Non-pigmented ciliary epithelial cell (primary cell): ENCODE results near the gene POLL.
"Not testable (repeated sequence)": the region's sequence is repeated elsewhere in the genome, so short reads cannot be mapped to it uniquely, and the experiment has no call there.

ENCODE experiments used
- DNase-seq: peaks from one replicate; pipeline ENCODE4 v3.0.0-alpha.2; 2010; ENCODE audit warnings: low read depth

The POLL gene

GRCh38 chr10:101587725-101588653, at the start of gene POLL, which contains the start of gene DPCD:
POLL (minus strand) TSS chr10:101588257; CDS start chr10:101587360, 897 bp downstream.
DPCD (plus strand) TSS chr10:101588321; CDS start chr10:101588337, 16 bp downstream.
- DNase-seq: peak; percentile 74

DNA sequence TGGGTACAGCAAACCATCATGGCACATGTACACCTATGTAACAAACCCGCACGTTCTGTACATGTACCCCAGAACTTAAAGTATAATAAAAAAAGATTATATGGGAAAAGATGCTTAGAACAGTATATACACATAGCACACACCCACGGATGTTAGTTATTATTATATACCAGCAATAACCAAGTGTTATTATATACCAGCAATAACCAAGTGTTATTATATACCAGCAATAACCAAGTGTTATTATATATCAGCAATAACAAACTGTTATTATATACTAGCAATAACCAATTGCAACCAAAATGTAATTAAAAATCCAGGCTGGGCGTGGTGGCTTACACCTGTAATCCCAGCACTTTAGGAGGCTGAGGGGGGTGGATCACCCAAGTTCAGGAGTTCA, 45.5 kb upstream of the POLL start:
- not testable (repeated sequence) for DNase-seq

DNA sequence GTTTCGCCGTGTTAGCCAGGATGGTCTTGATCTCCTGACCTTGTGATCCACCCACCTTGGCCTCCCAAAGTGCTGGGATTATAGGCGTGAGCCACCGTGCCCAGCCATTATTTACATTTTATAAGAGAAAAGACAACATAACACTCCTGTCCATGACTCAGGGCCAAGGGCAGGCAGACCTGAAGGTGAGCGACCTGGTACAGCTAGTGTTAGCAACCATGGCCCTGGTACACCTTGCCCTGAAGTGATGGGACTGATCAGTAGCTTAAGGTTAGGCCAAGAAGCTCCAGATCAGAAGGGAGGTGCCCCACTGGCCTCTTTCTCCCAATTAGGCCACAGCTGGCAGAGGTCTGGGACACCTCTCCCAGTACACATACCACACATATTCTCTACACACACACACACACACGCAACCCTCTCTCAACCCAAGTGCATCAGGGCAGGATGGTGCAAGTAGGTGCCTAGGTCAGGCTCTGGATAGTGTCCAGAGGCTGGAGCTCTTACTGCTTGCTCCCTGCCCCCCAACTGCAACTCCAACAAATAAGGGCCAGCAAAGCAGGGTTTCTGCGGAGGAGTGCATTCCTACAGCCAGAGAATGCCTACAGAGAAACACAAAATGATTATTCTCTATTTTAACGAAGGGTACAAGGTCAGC, 43.9 kb upstream of the POLL start:
- DNase-seq: no peak

DNA sequence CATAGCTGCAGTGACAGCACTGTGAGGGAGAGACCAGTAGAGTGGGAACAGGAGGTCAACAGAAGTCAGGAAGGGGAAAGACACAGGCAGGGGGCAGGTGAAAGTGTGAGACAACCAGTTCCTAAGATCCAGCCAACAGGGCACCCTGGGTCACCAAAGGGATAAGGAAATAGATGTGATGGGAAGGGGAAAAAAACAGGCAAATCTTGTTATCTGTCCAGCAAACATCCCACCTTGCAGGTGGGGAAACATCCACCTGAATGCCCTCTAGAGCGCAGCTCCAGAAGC, 42.5 kb upstream of the POLL start:
- DNase-seq: no peak

DNA sequence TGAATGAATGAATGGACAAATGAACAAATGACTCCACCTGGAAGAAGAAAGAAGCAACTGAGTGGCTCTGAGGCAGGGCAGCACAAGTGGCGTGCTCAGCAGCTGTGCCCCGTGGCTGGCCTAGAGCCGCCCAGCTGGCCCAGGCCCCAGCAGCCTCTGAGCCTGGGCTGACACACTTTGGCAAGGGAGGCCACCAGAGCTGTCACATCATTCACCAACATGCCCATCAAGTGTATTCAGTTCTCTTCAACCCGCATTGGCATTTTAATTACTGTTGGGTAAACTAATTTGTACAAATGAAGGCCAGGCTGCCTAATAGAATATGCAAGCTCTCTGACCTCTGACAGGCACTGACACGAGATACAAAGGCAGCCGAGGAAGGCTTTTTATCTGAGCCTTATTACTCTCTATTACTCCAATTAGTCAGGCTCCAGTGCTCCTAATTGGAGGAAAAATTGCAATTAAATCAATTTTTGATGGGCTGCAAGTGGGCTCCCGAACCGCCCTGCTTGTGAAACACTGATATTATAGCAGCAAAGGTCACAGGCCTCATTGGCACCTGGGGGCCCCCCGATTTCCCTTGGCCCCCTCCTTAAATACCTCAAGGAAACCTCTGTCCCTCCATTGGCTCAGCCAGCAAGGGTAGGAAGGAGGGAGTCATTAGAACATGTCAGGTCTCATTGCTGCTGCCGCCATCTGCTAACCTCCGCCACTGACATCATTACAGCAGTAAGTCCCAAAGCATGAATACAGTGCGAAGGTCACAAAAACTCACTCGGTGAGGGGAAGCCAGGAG, 42.0 kb upstream of the POLL start:
- no peak for DNase-seq

GRCh38 chr10:101625821-101626412, 37.9 kb upstream of the POLL start:
- no peak for DNase-seq

DNA sequence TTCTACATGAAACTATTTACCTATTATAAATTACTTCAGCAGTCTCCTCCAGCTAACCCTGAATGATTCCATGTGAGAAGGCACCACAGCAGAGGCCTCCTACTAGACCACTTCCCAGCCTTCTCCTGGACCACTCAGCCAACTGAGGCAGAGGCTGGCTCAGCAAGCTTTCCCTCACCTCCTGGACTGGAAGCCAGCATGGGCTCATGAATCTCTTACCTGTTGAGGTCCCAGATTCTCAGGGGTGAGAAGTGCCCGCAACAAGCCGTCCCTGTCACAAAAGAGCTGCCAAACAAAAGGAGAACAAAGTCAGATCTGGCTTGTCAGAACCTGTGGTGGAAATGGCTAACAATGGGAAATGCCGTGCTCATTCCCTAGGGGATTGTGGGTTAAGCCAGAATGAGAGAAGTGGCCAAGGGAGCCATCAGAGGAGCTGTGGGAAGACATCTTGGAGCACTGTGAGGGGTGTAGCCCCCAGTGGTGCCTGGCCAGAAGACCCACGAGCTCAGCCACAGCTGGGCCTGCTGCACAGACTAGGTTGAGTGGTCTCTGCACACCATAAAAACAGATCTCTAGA, 36.6 kb upstream of the POLL start:
- no peak for DNase-seq

- no peak for DNase-seq
Observed at GRCh38 chr10:101623528-101623927, 35.5 kb upstream of the POLL start.

DNA sequence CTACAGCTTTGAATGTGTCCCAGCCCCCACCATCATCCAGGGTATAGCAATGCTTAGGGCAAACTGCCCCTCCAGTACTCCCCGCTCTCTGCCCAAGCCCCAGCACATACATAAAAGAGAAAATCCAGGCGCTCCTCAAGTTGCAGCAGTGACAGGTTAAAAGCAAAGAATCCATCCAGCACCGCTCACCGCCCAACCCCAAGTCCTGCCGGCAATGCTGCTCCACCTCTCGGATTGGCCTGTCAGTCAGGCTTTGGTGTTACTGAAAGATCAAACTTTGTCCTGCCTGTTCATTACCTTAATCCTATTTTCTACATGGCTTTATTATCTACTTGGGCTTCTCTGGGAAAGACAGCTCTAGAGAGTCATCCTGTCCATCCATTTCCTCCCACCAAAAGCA, 31.9 kb upstream of the POLL start:
- no peak for DNase-seq

DNA sequence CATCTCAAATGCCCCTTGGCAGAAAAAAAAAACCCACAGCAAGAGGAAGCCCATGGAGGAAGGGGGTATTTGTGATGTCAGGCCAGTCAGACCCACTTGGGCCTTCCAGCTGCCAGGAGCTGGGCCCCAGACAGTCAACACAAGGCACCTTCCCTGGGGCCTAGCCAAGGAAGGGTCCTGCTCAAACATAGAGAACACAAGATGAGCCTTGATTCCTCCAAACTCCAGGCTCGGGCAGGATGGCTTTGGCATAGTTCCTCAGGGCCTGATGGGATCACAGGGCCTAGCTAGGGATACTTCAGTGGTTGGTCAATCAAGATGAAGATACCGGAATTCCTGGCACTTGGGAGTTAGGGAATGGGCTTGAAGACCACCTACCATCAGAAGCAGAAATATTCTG, 30.8 kb upstream of the POLL start:
- no peak for DNase-seq

DNA sequence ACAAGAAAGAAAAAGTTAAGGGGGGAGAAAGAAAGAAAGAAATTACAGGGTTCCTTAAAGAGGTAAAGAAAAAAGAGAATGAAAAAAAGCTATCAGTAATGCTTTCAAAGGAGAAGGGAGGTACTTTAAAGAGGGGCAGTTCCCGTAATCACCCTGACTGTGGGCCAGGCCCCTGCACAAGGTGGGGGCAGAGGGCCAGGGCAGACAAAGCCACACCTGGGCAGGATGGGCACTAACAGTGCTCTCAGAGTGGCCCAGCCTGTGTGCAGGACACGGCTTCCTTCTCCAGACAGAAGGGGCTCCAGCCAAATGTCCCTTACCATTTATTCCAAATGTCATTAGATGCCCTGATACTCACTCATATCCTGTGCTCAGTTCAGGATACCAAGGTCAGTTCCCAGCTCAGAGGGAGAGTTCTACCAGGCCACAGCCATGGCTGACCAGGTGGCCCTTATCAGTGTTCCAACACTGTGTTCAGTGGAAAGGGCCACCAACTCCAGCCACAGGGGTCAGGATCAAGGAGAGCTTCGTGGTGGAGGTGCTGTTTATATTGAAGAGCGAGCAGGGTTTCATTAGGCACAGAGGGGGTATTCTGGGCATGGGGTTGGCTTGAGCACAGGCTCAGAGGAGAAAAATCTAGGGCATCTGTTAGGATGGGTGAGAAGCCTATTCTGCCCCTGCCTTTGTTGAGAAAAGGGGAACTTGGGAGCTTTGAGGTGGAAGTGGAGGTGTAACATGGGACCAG, 29.9 kb upstream of the POLL start:
- DNase-seq: no peak

DNA sequence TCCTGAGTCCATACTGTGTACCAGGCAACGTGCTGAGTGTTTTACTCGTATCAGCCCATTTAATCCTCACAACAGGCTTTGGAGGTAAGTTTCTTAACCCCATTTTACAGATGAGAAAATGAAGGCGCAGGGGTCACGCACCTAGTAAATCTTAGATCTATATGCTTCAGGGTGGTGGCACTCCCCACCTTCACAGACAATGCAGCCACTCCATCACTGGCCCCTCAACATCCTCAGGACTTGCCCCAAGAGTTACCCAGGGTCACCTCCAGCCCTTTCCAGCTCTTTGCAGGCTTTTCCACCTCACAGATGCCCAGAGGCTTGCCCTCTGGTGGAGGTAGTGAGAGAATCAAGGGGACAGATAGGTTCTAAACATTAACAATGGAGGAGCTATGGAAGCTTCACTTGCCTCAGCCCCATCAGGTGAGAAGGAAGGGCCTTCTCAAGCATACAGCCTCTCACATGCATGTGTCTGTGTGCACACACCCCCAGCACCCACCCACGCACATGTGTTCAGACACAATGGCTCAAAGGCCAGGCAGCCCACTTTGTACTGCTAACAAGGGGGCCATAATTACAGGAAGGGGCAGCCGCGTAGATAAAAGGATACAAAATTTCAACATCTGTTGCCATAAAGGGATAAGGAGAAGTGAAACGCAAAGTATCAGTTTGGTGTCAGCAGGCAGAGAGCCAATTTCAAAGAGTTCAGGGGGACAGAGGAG, 29.2 kb upstream of the POLL start:
- DNase-seq: no peak

GRCh38 chr10:101616415-101617101, 28.5 kb upstream of the POLL start:
- no peak for DNase-seq

DNA sequence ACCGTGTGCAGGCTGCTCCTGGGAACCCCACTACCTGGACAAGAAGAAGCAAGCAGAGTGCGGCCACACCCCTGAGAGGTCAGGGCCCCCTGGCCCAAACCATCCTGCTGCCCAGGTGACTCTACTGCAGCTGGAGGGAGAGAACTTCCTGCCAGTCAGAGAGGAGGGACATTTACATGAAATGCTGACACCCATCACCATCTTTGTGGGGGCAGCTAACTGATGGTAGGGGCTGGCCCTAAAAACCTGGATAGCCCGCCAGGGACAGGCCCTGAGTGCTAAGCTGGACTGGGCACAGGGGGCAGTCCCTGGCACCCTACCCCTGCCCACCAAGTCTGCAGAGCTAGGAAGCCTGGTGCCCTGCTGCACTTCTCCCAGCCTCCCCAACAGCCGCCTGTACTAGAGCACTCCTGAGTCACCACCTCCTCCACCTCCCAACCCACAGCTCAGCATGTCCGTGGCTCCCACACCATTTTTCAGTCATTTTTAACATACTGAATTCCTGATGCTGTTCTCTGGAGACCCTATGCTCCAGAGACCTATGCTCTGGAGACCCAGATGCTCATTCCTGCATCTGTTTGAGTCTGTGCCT, 27.6 kb upstream of the POLL start:
- no peak for DNase-seq

DNA sequence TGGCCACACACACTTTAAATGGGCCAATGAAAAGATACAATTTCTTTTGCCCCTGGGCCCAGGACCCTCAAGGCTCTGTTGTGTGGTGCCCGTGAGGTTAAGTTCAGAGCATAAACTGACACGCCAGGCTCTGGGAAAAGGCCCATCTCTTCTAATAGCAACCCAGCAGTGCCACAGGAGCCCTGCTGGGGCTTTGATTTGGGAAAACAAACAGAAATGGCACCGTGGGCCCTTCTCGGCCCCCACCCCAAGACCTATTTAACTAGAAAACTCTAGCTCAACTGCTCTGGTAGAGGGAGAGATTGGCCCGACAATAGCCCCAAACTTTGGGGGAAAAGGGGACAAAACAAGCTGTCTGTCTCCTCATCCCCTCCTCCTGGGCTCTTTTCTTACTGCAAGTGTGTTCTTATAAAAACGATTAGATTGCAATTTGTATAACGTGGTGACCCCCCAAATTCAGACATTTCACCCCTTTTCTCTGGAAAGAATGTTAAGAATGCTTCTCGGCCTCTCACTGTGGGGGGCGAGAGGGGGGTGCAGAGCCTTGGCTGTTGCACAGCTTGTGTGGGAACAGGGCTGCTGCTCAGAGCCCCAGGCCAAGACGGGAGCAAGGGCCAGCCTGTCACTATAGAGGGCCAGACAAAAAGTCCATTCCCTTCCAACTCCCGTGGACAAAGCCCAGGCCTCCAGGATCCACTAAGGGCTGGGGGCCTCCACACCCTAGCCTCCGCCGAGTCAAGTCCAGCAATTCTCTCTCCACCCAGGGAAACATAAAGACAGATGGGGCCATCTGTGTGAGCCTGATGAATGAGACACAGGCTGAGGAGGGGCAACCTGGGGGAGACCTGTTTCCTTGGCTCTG, 26.8 kb upstream of the POLL start:
- no peak for DNase-seq

DNA sequence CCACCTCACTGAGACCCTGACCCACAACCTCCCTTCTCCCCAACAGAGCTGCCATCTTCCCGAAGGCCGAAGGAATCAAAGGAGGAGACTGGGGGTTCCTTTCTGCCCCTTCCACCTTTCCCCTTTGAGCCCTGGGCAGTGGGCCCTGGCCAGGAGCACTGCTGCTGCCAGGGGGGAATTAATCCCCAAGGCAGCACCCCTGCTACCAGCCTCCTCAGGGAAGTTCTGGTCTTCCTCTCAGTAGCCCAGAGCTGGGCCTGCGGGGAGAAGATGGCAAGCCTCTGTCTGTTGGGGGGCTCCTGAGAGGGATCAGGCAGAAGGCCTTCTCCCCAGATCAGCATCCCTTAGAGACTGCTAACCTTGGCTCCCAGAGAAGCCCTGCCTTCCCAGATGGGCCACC, 25.6 kb upstream of the POLL start:
- no peak for DNase-seq

DNA sequence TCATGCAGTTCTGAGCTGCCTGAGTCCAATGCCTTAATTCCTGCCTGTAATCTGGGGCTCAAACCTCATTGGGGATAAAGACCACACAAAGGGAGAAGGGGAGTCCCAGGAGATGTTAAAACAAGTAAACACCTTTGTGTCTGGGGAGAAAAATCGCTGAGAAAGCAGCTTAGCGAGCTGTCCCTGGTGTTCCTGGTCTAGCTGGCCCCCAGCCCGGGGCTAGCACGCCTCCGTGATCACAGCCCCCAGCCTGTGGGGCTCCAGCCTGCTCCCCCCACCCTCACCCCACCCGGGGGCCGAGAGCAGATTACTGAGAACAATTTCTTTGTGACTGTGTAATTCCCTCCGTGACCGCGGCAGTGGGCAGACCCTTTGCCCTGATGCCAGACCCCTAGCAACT, 24.8 kb upstream of the POLL start:
- no peak for DNase-seq

DNA sequence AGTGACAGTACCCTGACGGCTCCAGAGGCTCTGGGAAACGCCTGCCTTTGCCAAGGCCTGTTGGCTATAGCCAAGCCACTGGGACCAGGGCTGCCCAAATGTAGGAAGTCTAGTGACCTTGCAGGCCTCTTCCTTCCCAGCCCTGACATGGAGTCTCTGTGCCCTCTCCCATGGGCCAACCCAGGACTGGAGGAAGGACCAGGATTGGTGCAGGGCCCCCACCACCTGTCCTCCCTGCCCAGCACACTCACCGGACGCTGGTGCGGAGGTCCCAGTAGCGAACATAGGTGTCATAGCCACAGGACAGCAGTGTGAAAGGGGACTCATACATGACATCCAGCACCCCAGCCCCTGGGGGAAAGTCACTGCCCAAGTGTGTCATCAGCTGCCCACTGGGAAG, 24.0 kb upstream of the POLL start:
- DNase-seq: no peak
